ENCODE data around the gene PRMT7.
"Not testable (repeated sequence)": the region's sequence is repeated elsewhere in the genome, so short reads cannot be mapped to it uniquely, and the experiment has no call there.

The PRMT7 gene

DNA sequence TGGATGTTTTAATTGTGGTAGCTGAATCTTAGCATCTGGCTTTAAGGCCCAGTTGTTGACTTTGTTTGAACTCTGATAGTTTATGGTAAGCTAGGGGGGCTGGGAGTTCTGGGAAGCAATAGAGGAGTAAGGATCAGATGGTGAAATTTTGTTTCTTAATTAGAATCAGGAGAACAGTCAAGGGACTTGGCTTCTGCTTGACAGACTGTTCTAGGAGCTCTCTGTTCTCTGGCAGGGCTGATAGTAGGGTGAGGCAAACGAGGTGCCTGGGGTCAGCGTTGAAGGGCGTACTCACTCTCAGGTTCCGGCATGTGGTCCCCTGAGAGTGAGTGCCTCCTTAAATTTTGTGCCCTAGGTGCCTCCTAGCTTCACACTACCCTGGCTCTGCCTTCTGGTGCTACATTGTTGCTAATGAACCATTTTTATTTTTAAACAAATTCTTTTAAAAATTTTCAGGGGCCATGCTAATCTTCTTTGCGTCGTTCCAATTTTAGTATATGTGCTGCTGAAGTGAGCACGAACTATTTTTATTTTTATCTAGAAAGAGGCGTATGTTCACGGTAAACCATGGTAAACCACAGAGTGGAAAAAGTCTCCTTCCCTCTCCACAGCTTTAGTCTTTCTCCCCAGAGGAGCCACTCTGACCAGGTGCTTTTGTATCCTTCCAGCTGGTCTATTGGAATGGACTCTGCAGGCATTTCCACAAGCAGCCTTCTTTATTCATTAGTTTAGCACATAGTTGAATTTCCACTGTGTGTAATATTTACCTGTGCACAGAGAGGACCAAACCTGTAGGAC is 26.8 kb upstream of the PRMT7 start:
- no peak for DNase-seq (ENCODE audit: low read depth)

DNA sequence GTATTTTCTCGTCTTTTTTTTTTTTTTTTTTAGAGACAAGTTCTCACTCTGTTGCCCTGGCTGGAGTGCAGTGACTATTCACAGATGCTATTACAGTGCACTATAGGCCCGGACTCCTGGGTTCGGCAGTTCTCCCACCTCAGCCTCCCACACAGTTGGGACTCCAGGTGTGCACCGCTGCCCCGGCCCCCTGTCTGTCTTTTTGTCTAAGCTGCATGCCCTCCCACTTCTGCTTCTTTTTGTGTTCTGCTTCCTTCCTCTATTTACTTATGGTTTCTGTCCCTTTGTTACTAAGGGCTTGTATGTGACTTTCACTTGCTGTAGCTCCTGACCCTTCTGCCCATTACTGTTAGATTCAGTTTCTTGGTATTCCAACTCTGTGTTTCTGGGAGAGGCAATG is 26.0 kb upstream of the PRMT7 start:
- DNase-seq (ENCODE audit: low read depth): no peak

DNA sequence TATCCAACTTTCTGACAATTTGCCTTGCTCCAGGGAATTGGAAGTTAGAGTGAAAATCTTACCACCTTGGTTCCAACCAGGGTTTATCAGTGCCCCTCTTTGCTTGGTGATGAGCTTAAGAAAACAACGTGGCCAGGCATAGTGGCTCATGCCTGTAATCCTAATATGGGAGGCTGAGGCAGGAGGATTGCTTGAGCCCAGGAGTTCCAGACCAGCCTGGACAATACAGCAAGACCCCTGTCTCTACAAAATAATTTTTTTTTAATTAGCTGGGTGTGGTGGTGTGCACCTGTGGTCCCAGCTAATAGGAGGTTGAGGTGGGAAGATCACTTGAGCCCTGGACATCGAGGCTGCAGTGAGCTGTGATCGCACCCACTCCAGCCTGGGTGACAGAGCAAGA is 25.1 kb upstream of the PRMT7 start:
- no peak for DNase-seq (ENCODE audit: low read depth)

DNA sequence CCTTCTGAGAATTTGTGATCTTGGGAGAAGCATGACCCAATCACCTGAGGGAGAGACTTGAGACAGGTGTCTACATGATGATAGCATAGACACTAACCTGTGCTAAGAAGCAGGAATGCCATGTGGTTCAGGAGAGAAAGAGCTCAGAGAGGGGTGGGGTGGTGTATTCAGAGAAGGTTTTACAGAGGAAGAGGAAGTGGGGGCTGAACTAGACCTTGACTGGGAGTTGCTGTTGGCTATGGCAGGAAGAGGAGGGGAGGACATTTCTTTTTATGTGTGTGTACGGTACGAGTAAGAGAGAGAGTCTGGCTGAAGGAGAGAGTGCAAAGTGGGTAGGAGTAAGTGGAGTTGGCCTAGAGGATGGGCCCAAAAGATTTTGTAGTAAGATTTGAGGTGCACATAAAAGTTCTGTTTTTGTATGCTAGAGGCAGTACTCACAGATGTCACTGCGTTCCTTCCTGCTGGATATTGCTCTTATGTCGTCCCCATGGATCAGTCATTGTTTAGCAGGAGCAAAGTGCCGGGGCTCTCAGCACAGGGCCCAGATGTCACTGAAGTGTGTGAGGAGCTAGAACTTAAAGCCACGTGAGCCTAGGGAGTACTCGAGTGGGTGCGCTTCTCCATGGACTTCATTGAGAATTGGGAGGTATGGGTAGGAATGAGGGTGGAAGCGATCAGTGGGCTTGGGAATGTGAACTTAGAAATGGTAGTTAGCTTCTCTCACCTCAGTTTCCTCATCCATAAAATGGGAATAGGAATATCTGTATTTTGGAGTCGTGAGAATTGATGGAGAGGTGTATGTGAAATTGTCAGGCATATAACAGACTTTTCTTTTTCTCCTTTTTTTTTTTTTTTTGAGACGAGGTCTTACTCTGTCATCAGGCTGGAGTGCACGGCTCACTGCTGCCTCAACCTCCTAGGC is 24.4 kb upstream of the PRMT7 start:
- DNase-seq (ENCODE audit: low read depth): no peak

DNA sequence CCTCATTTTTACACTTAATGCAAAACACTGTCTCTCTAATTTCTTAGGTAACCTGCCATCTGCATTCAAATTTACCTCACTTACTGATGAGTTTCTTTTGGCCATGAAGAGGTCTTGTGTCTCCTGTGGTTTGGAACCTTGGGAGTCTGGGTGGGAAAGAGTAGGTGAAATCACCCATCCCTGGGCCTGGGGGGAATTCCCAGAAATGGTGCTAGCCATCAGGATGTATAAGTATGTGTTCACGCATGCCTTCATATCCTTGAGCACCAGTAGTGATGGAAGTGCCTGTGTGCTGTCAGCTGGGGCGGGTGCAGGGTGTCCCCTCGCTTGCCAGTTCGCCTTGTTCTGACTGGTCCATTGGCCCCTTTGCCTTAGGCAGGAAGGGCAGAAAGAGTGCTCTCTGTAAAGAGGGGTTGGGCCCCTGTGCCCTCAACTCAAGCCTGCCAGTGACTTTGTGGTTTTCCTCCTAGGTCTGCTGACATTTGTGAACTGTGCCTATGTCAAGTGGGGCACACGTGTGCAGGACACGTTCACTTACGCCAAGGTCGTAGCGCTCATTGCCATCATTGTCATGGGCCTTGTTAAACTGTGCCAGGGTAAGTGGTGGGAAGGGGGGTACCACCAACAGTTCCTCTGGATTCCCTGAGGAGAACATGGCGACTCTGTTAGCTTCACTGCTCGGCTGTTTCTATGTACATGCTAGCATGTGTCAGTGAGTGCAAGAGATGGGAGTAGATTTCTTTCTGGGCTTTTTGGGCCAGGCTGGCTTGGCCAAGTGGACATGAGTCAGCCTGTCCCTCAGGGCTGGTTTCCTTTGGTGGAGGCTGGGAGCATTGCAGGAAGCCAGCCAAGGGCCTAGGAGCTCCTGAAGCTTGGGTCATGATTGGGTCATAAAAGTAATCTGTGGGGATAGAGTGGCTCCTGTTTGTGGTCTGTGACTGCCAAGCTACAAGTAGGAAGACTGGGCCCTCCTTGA is 23.3 kb upstream of the PRMT7 start:
- no peak for DNase-seq (ENCODE audit: low read depth)

DNA sequence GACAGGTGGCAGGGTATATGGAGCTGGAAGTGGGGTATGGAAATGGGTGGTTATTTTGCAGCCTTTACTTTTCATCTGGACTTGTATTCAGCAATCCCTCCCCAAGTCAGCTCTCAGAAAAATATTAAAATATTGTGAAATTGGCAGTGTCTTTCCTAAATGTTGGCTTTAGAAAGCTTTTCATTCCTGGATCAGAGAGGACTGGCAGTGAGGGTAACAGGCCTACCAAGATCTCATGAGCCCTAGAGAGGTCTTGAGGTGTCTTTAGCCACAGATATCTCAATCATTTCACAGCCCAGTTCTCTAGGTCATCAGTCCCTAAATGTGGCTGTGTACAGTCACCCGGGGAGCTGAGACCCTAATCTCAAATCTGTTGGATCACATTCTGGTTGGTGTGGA is 22.6 kb upstream of the PRMT7 start:
- no peak for DNase-seq (ENCODE audit: low read depth)

DNA sequence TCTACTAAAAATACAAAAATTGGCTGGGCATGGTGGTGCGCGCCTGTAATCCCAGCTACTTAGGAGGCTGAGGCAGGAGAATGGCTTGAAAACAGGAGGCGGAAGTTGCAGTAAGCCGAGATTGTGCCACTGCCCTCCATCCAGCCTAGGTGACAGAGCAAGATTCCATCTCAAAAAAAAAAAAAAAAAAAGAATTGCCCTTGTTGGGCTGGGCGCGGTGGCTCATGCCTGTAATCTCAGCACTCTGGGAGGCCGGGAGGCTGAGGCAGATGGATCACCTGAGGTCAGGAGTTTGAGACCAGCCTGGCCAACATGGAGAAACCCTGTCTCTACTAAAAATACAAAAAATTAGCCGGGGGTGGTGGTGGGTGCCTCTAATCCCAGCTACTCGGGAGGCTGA is 22.0 kb upstream of the PRMT7 start:
- not testable (repeated sequence) for DNase-seq (ENCODE audit: low read depth)

DNA sequence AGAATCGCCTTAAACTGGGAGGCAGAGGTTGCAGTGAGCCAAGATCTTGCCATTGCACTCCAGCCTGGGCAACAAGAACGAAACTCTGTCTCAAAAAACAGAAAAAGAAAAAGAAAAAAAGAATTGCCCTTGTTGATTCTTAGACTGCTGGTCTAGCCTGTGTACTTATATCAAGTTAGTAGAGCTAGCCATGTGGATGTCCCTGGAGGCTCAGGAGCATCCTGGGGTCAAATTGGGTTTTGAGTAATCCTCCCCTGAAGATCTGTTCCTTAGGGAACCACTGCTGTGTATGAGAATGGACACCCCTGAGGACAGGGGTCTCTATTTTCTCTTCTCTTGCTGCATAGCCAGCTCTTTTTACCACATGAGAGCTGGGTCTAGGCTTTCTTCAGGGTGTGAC is 21.6 kb upstream of the PRMT7 start:
- no peak for DNase-seq (ENCODE audit: low read depth)

DNA sequence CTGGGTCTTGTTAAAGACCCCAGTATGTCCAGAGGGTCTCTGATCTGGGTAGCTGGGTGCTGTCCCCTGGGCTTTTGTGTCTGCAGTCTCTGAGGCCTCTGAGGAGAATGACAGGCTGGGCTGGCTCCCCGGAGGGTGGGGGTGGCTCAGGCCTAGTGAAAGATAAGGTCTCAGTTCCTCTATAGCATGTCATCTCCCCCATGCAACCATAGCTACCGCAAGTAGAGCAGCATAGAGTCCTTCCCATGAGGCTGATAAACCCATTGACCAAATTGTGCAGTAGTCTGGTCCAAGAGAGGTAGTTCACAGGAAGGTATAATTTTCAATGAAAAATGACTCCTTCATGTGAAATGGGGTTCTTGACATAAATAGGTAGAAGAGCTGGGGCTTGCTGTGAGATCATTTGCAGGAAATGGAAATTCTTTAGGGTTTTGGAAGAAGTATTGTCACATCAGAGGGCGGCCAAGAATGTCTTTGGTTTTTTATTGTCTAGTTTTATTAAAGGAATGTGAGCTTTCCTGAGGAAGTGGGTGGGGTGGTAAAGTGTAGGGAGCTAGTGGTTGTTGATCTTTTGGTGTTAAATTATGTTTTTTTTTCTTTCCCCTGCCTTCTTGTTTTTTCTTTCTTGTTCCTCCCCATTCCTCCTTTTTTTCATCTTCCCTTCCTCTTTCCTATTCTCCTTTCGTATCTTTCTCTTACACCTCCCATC is 21.0 kb upstream of the PRMT7 start:
- DNase-seq (ENCODE audit: low read depth): no peak

DNA sequence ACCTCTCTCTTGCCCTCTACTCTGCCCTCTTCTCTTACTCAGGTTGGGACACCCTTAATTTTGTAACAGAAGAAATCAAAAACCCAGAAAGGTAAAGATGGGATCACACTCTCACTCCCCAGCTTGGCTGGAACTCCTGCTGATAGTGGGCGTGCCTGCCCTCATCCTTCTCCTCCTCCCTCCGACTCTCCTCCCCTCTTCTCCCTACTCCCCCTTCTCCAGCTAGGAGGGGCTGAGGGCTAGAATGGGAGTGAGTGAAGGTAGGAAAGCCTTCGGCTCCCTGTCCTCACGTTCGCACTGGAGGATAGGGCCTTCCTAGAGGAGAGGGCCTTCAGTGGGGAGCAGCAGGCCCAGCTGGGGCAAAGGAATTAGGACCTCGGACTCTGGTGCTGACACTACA is 20.4 kb upstream of the PRMT7 start:
- no peak for DNase-seq (ENCODE audit: low read depth)

DNA sequence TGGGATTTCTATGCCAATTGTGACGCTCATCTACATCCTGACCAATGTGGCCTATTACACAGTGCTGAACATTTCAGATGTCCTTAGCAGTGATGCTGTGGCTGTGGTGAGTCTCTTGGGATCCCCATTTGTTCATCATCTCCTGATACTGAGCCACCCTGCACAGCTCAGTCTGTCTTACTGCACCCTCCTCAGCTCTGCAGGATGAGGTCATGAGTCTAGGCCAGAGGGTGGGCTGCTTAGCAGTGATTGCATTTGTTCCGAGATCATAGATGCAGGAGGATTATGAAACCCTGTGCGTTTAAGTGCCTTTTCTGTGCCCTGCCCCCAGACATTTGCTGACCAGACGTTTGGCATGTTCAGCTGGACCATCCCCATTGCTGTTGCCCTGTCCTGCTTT is 19.6 kb upstream of the PRMT7 start:
- no peak for DNase-seq (ENCODE audit: low read depth)

DNA sequence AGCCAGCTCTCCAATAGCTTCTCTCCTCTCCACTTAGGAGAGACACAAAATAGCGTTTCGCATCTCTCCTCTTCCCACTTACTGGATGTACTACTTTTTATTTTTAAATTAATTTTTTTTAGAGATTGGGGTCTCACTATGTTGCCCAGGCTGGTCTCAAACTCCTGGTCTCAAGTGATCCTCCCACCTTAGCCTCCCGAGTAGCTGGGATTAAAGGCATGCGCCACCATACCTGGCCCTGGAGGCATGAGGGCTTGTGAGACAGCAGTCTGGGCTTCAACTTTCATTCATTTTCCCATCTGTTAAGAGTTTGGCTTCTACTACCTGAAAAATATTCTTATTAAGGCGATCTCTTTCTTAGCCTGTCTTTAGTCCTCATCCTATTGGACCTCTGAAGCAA is 18.4 kb upstream of the PRMT7 start:
- no peak for DNase-seq (ENCODE audit: low read depth)

DNA sequence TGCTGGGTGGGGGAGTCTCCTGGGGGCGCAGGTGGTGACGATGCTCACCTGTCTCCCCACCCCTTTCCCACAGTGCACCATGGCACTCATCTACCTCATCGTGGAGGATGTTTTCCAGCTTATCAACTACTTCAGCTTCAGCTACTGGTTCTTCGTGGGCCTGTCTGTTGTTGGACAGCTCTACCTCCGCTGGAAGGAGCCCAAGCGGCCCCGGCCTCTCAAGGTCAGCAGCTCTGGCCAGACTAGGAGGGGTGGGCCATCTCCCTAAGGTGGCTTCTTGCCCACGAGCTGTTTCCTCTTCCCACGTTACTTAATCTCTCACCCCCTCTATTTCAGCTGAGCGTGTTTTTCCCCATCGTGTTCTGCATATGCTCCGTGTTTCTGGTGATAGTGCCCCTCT is 14.5 kb upstream of the PRMT7 start:
- no peak for DNase-seq (ENCODE audit: low read depth)

DNA sequence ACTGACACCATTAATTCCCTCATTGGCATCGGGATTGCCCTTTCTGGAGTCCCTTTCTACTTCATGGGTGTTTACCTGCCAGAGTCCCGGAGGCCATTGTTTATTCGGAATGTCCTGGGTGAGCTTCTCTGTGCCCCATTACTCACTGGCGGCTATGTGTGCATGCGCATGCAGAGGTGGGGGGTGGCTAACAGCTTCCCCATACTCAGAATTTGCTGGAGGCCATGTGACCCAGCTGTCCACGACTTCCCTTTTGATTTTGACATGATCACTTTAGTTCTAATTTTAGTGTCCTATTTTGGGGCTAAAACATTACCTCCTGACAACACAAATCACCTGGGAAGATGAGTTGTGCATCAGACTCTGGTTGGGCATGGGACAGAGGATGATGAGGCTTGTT is 14.1 kb upstream of the PRMT7 start:
- DNase-seq (ENCODE audit: low read depth): no peak

DNA sequence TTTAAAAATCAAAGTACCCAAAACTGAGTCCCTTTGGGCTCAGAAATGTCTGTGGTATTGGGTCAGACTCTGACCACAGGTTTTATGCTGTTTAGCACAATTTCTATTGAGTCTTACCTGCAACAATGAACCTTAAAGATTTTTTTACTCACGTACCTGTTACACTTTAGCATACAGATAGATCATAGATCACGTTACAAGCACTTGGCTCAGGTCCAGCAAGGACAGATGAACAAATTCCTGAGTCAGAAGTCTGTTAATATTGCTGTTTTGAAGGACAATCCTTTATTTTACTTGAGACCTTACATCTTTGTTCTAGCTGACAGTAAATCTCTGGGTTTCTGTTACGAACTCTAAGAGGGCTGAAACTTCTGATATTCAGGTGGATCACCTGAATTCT is 12.9 kb upstream of the PRMT7 start:
- DNase-seq (ENCODE audit: low read depth): no peak

DNA sequence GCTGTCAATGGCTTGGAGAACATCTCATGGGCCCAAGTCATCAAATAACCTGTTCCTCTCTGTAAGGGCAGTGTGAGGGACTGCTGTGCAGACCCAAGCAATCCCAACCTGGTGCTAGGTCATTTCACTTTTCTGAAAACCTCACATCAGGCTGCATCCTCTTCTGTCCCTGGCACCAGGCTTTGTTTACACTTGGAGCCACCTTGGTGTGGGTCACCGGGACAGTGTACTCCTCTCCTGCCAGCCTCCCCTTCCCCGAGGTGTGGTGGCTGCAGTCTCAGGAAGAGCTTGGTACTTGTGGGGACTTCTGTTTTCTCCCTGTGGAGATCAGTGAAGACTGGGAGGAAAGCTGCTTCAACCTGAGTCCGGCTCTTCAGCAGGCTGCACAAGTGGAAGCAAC is 12.5 kb upstream of the PRMT7 start:
- DNase-seq (ENCODE audit: low read depth): no peak

DNA sequence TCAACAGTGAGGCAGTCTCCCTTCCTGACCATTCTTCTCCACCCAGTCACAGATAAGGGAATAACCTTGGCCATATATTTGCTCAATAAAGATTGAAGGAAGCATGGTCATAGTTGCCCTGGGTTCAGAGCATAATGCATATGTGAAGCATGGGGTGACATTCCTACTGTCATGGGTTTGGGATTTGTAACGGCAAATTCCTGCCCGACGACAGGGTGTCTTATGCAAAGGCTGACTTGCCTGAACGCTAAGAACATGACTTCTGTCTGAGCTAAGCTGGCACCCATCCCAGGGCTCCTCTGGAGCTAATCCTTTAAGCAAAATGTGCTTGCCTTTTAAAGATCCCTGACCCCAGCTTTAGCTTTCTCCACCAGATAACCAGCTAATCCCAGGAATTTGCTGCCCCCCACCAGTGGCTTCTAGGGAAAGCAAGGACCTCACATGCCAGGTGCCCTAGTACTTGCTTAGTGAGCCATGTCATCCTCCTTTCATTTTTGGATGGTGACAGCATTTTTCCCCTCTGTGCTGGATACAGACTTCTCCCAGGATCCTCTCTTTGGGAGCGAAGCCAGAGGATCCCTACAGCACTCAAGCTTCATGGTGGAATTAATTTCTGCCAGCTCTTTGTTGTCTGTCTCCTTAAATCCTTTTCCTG is 11.8 kb upstream of the PRMT7 start:
- no peak for DNase-seq (ENCODE audit: low read depth)

DNA sequence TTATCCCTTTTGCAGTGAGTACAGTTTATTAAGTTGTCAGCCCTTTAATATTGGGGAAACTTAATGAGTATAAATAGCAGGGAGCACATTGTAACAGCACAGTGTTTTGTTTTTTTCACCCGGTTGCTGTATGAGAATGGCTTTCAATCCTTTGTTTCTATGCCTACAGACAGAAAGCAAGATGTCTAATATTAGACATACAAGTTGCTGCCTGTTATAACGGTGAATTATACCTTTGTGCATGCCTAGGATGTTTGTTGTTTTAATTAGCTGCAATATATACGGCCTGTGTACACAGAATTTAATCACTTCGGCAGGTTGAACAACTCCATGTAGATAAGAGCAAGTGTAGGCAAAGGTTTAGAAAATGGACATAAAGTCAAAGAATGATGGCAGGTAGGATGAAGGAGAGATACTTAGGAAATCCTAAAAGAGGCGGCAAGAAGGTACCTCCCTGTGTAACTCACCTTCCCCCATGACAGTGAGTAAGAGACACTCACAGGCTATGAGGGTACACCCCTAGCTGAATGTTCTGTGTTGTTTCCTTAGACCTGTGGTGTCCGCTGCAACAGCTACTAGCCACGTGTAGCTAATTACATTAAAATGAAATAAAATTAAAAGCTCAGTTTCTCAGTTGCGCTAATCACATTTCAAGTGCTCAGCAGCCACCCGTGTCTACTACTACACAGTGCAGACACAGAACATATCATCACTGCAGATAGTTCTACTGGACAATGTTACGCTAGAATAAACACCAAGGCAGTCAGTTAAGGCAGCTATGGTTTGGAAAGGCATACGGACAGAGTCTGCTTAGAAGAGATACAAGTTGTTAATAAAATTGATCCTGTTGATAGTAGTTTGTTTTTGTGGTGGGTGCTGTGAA is 11.0 kb upstream of the PRMT7 start:
- DNase-seq (ENCODE audit: low read depth): no peak

DNA sequence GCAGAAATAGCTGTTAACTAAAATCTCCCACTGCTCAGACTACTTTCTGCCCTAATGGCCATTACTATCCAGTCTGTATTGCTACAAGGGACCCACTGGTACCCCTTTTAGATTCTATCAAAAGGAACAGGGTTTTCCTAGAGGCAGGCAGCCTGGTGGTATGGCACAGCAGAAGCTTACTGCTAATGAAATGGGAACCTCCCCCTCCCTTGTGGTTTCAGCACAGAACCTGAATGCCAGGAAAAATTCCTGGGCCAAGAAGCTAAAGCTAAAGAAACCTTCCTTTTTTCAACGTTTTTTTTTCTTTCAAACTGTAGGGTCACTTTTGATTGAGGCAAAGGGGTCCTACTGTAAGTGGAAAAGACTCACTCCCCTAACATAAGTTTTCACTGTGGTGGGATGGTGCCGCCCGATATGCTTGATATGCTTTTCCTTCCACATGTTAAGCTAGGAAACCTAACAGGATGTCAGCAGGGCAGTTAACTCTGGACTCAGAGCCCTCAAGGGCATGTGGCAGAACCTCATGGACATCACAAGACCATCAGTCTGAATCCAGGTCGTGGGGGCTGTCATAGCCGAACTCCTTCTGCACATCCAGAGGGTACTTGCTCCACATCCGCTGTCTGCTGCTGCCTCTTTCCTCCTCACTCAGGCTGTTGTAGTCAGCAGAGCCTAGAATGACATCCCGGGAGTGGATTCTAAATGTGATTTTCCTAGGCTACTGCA is 9.9 kb upstream of the PRMT7 start:
- no peak for DNase-seq (ENCODE audit: low read depth)

Data from activated T-helper 1 cell treated with Interleukin-2 at 50 U/mL for 16 hours (primary cell).